AG04450 (cell line): ENCODE results near the gene C3orf20. TPM values are rescaled to one million over a fixed set of nuclear protein-coding genes. Genes with fewer than 3 reads are reported as not detected.

Source experiments
- CTCF ChIA-PET: fragments of 300-600, 350-600 bp; formaldehyde crosslinking; extraction: SDS; loops from one replicate; lab custom pipeline; 2022; ENCODE audit warnings: antibody characterized with exemption, inconsistent platforms; lab: Charles Lee
- POLR2A ChIA-PET: fragments of 350-600 bp; formaldehyde crosslinking; extraction: SDS; loops from one replicate; lab custom pipeline; 2021; ENCODE audit warnings: antibody characterized with exemption, inconsistent platforms; lab: Yijun Ruan, JAX
- DNase-seq: peaks from one replicate; pipeline ENCODE4 v3.0.0-alpha.2; 2011; ENCODE audit warnings: low read depth, low spot score
- H3K27ac ChIP-seq: one replicate; pipeline ENCODE4 v1.5.1; 2012; ENCODE audit warnings: low read depth, low read length, control low read depth
- H3K27me3 ChIP-seq: one replicate; pipeline ENCODE4 v1.6.0; 2012; ENCODE audit warnings: low read length; ENCODE audit not compliant: control insufficient read depth, insufficient read depth
- H3K4me3 ChIP-seq: 2 replicates; pipeline ENCODE4 v1.5.1; 2011; ENCODE audit warnings: mild to moderate bottlenecking, low read depth, low read length, control low read depth
- H3K9me3 ChIP-seq: 2 replicates; pipeline ENCODE4 v1.5.1; 2012; ENCODE audit warnings: low read length; ENCODE audit not compliant: control insufficient read depth, insufficient read depth
- polyA plus RNA-seq: library from polyadenylated mRNA; depleted of rRNA; stranded (reverse); fragments of >200 nt; gene quantifications from 2 replicates; pipeline ENCODE4 v1.2.3, GENCODE V29; 2011
- TF ChIP-seq, protein P1 (sequence below): IDR thresholded peaks from 2 replicates; pipeline ENCODE4 v1.5.1; 2011; ENCODE audit warnings: low read depth, low read length, control low read depth, inconsistent platforms

Gene C3orf20
- polyA plus RNA-seq, 1 experiment = not detected

DNA sequence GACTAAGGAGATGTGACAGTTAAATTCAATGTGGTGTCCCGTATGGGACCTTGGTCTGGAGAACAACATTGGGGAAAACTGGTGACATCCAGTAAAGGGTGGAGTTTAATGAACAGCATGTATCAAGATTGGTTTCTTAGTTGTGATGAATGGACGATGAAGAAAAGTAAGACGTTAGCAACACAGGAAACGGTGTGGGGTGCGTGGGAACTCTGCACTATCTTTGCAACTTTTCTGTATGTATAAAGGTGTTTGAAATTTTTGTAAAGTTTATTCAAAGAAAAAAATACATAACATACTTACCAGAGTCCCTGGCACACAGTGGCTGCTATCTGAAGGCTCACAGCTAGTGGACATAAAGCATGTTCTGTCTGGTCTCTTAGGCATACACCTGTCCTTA lies 29.5 kb upstream of the C3orf20 start:
- H3K4me3 ChIP-seq = no peak overlapping the region
- no peak for DNase-seq
- H3K27me3 ChIP-seq = peaks cover 6% of the 10 kb centered on the region
- ChIA-PET POLR2A (no interaction called here), CTCF (no interaction called here)
- H3K27ac ChIP-seq = no peak overlapping the region
- TF ChIP-seq, protein P1, sequence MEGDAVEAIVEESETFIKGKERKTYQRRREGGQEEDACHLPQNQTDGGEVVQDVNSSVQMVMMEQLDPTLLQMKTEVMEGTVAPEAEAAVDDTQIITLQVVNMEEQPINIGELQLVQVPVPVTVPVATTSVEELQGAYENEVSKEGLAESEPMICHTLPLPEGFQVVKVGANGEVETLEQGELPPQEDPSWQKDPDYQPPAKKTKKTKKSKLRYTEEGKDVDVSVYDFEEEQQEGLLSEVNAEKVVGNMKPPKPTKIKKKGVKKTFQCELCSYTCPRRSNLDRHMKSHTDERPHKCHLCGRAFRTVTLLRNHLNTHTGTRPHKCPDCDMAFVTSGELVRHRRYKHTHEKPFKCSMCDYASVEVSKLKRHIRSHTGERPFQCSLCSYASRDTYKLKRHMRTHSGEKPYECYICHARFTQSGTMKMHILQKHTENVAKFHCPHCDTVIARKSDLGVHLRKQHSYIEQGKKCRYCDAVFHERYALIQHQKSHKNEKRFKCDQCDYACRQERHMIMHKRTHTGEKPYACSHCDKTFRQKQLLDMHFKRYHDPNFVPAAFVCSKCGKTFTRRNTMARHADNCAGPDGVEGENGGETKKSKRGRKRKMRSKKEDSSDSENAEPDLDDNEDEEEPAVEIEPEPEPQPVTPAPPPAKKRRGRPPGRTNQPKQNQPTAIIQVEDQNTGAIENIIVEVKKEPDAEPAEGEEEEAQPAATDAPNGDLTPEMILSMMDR = no peak
- H3K9me3 ChIP-seq = no peaks in the 10 kb centered on the region

DNA sequence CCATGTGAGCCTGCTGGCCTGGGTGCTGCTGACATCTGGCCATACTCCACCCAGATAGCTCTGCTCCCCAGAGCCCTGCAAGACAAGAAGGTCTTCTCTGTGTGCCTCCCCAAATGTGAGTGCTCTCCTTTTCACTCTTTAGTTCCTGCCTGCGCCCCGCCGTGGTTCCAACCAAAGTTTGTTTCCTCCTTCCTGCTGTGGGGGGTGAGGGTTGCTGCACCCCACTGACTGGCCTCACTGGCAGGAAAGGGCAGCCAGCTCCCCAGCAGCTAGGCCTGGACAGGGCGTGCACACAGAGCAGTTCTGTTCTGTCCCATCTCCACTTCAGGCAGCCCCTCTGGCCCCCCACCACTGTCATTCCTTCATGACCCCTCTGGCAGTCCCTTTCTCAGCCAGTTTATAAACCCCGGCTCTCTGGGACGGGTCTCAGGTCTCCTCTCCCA lies 28.8 kb upstream of the C3orf20 start:
- no peak overlapping the region for H3K27ac ChIP-seq
- TF ChIP-seq, protein P1 = no peak
- DNase-seq = no peak
- H3K27me3 ChIP-seq = peaks cover 6% of the 10 kb centered on the region
- H3K4me3 ChIP-seq = no peak overlapping the region
- CTCF ChIA-PET = no interaction called here
- POLR2A ChIA-PET = no interaction called here
- H3K9me3 ChIP-seq = no peaks in the 10 kb centered on the region

DNA sequence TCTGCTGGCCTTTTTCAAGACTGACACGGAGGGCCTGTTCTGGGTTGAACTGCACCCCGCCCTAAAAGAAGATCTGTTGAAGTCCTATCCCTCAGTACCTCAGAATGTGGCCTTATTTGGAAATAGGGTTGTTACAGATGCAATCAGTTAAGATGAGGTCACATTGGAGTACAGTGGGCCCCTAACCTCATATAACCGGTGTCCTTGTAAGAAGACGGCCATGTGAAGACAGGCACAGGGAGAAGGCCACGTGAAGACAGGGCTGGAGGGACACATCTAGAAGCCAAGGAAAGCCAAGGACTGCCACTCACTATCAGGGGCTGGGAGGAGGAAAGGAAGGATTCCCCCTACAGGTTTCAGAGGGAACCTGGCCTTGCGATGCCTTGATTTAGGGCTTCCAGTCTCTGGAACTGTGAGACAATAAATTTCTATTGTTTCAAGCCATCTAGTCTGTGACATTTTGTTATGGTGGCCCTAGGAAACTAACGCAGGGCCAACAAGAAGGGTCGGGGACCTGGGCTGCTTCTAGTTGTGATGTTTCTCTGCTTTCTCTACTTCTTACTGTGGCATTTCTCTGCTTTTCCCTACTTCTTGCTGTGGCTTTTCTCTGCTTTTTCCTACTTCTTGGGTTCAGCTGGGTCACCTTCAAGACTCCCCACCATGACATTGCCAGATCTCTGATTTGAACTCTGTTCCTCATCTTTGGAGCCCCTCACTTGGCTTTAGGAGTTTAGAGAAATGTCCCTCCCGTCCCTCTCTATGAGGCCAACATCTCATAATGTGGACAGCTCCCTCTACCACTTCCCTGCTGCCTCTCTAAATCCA lies 28.1 kb upstream of the C3orf20 start:
- DNase-seq = no peak
- no peak overlapping the region for H3K4me3 ChIP-seq
- H3K27me3 ChIP-seq = peaks cover 6% of the 10 kb centered on the region
- ChIA-PET POLR2A (no interaction called here), CTCF (no interaction called here)
- TF ChIP-seq, protein P1 = peak; percentile 9; the same call in 1 of the 2 replicates
- no peak overlapping the region for H3K27ac ChIP-seq
- no peaks in the 10 kb centered on the region for H3K9me3 ChIP-seq

DNA sequence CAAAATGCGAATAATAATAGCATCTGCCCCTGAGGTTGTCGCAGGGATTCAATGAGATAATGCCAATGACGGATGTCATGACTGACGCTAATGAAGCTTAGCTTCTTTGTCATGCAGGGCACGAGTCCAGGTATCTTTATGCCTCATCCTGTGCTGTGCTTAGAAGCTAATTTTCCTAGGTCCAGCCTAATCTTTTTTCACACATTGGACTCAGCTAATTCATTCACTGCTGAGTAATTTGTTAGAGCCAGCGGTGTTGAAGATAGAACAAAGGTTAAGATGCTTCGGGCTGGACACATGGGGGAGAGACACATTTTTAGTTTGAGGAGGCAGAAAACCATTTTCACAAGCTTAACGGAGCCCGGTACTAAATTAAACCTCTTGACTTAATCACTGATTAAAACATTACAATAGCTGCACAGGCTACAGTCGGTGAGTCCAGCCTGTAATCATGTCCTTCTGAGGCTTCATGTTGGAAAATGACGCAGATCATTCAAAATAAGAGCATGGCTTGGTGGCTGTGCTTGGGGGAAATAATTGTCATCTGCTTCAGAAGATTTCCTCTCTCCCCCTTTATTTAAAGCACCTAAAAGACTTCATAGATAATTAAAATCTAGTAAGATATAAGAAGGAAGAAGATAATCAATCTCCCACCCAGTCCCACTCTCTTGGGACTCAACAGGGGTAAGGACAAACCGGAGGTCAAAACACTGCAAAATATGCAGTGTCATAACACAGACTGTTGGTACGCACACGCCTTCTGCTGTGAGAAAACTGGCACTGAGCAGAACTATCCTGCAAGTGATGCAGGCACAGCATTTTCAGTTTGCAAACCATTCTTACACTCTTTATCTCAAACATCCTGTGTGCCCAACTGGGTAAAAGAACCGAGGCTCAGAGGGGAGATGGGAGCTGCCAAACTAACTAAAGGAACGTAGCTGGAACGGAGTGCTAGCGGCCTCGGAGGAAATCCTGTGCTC lies 26.7 kb upstream of the C3orf20 start:
- ChIA-PET POLR2A (no interaction called here), CTCF (interaction anchor here (1.2 kb wide), 1 partner anchor 139 kb away, joined by 11 read pairs; no protein-coding TSS in a partner anchor)
- H3K4me3 ChIP-seq = no peak overlapping the region
- no peak for DNase-seq
- H3K27ac ChIP-seq = no peak overlapping the region
- TF ChIP-seq, protein P1 = no peak
- peaks cover 2% of the 10 kb centered on the region for H3K27me3 ChIP-seq
- no peaks in the 10 kb centered on the region for H3K9me3 ChIP-seq
